Measurements from ENCODE around the gene TTC4. TPM values are rescaled to one million over a fixed set of nuclear protein-coding genes. Genes with fewer than 3 reads are reported as not detected.

TTC4 gene
- total and polyA plus RNA-seq, 2 of the 4 experiments (the other 2 are of a cell fraction): 21.6 to 27.1 TPM

GRCh38 chr1:54680387-54680786 lies 35.3 kb upstream of the TTC4 start:
- no peaks in the 10 kb centered on the region for H3K9me1 ChIP-seq (ENCODE audit: insufficient read depth, low read length)
- no peak overlapping the region for H2BK120ac ChIP-seq (ENCODE audit: low read depth, low read length)
- H3K4me3 ChIP-seq (ENCODE audit: insufficient read depth, low read depth, low read length): no peak overlapping the region
- in situ Hi-C loops (cut with MboI; ENCODE audit: low sequenced_read_pairs): no loop called here
- no peak overlapping the region for H2BK20ac ChIP-seq (ENCODE audit: low read depth, low read length)
- H3K9ac ChIP-seq (ENCODE audit: low read depth, low read length): no peak overlapping the region
- H3K14ac ChIP-seq (replicated peaks; ENCODE audit: low read depth, low read length): no peak overlapping the region
- 80% methylated on average over 1 of the region's 8 CpGs; no CpG with 5 or more reads in 1 of the 2 experiments for WGBS, 2 experiments (ENCODE audit: extremely low coverage in 2 of 2, insufficient read length in 1 of 2)
- H3K27me3 ChIP-seq (ENCODE audit: control insufficient read depth, insufficient read depth, low read length): peaks cover 54% of the 10 kb centered on the region
- DNase-seq: no peak
- no TSS peak for BruUV-seq (replicated peaks)
- no peaks in the 10 kb centered on the region for H3K79me1 ChIP-seq (ENCODE audit: low read depth in 1 of 2, low read length in 2 of 2)
- no peak overlapping the region for H3K18ac ChIP-seq (ENCODE audit: low read depth, low read length)
- ChIA-PET POLR2A (ENCODE audit: unreplicated experiment) (no interaction called here), CTCF (no interaction called here)
- H3K23ac ChIP-seq (ENCODE audit: low read depth, low read length): no peak overlapping the region
- no peak overlapping the region for H4K8ac ChIP-seq (ENCODE audit: low read depth in 2 of 2, low read length in 2 of 2)
- no peak overlapping the region for H2BK5ac ChIP-seq (ENCODE audit: low read depth, low read length, poor library complexity, severe bottlenecking)
- intact Hi-C loops (cut with micrococcal nuclease): no loop called here
- H2AFZ ChIP-seq (replicated peaks; ENCODE audit: low read length, poor library complexity): no peak overlapping the region
- no peak overlapping the region for H3K4ac ChIP-seq (ENCODE audit: low read depth, low read length)
- no peak overlapping the region for H2AK5ac ChIP-seq (ENCODE audit: low read depth, low read length)
- TF ChIP-seq POLR2A (IDR thresholded peaks at IDR 0.05; ENCODE audit: low read depth, low read length) (no peak), ELK1 (IDR thresholded peaks at IDR 0.05; ENCODE audit: borderline replicate concordance, low read depth, low read length) (no peak), FOS (IDR thresholded peaks at IDR 0.05; ENCODE audit: low read depth, low read length) (no peak), SMC3 (IDR thresholded peaks at IDR 0.05; ENCODE audit: low read depth, low read length) (no peak), BHLHE40 (IDR thresholded peaks at IDR 0.05; ENCODE audit: low read depth, low read length) (no peak), NFE2L2 (IDR thresholded peaks at IDR 0.05; ENCODE audit: low read depth, low read length) (no peak), CTCF (conservative IDR thresholded peaks at IDR 0.05; ENCODE audit: low read depth, low read length) (no peak), CEBPB (IDR thresholded peaks at IDR 0.05; ENCODE audit: low read depth, low read length) (no peak), RFX5 (IDR thresholded peaks at IDR 0.05; ENCODE audit: low read depth, low read length) (no peak), MAZ (IDR thresholded peaks at IDR 0.05; ENCODE audit: borderline replicate concordance, low read depth, low read length) (no peak), RAD21 (IDR thresholded peaks at IDR 0.05; ENCODE audit: low read length) (no peak), MXI1 (IDR thresholded peaks at IDR 0.05; ENCODE audit: borderline replicate concordance, low read depth, low read length) (no peak), RCOR1 (IDR thresholded peaks at IDR 0.05; ENCODE audit: insufficient replicate concordance, low read length) (no peak), MAFK (IDR thresholded peaks at IDR 0.05; ENCODE audit: low read depth, low read length) (no peak), CHD1 (IDR thresholded peaks at IDR 0.05; ENCODE audit: low read depth, low read length) (no peak)
- TF ChIP-seq, protein P1, sequence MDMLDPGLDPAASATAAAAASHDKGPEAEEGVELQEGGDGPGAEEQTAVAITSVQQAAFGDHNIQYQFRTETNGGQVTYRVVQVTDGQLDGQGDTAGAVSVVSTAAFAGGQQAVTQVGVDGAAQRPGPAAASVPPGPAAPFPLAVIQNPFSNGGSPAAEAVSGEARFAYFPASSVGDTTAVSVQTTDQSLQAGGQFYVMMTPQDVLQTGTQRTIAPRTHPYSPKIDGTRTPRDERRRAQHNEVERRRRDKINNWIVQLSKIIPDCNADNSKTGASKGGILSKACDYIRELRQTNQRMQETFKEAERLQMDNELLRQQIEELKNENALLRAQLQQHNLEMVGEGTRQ (IDR thresholded peaks at IDR 0.05; ENCODE audit: low read depth, low read length): no peak
- no peaks in the 10 kb centered on the region for H3K4me1 ChIP-seq (ENCODE audit: control insufficient read depth, insufficient read depth, low read length)
- H3K27ac ChIP-seq (ENCODE audit: insufficient read depth, low read length): no peak overlapping the region
- no peak overlapping the region for H4K91ac ChIP-seq (ENCODE audit: insufficient read depth, low read depth, low read length)
- dilution Hi-C loops (cut with HindIII; ENCODE audit: low sequenced_read_pairs, unreplicated experiment): no loop called here
- H3K36me3 ChIP-seq (ENCODE audit: control insufficient read depth, insufficient read depth, low read length): no peaks in the 10 kb centered on the region
- no peak overlapping the region for H3K4me2 ChIP-seq (ENCODE audit: low read depth, low read length)
- no peaks in the 10 kb centered on the region for H4K20me1 ChIP-seq (ENCODE audit: insufficient read depth, low read length)
- no peak overlapping the region for H3K56ac ChIP-seq (ENCODE audit: extremely low read depth, insufficient read depth, low read length)
- no peak for ATAC-seq (ENCODE audit: low read depth)
- no peak overlapping the region for H4K5ac ChIP-seq (ENCODE audit: low read depth, low read length)
- H2AK9ac ChIP-seq (replicated peaks; ENCODE audit: low read depth, low read length, poor library complexity): no peak overlapping the region
- H3K9me3 ChIP-seq (ENCODE audit: control insufficient read depth, insufficient read depth, low read length): no peaks in the 10 kb centered on the region
- no peak overlapping the region for H2BK15ac ChIP-seq (ENCODE audit: low read depth, low read length)

Data from IMR-90 (cell line).